SJSA1 (cell line): Measurements from ENCODE around the gene COMMD3. TPM values are rescaled to one million over a fixed set of nuclear protein-coding genes. Genes with fewer than 3 reads are reported as not detected.

Experiments
- DNase-seq, 2 experiments: peaks; one replicate each; pipeline ENCODE4 v3.0.0-alpha.2; 2015 to 2020; ENCODE audit warnings: low spot score in 2 of 2, low read depth in 1 of 2
- H3K27ac ChIP-seq: fragments of 250-450 bp; sonication (Bioruptor Pico); 2 replicates; pipeline ENCODE4 v1.5.1; 2020; ENCODE audit warnings: mild to moderate bottlenecking, moderate library complexity
- H3K27me3 ChIP-seq: fragments of 250-450 bp; sonication (Bioruptor Pico); replicated peaks from 2 replicates; pipeline ENCODE4 v1.5.1; 2020; ENCODE audit warnings: mild to moderate bottlenecking, moderate library complexity
- H3K36me3 ChIP-seq: fragments of 250-450 bp; sonication (Bioruptor Pico); 2 replicates; pipeline ENCODE4 v1.5.1; 2020; ENCODE audit warnings: mild to moderate bottlenecking
- H3K4me1 ChIP-seq: fragments of 250-450 bp; sonication (Bioruptor Pico); replicated peaks from 2 replicates; pipeline ENCODE4 v1.6.1; 2021; ENCODE audit warnings: mild to moderate bottlenecking
- H3K4me3 ChIP-seq: fragments of 250-450 bp; sonication (Bioruptor Pico); 2 replicates; pipeline ENCODE4 v1.5.1; 2020; ENCODE audit warnings: mild to moderate bottlenecking
- H3K9me3 ChIP-seq: fragments of 250-450 bp; sonication (Bioruptor Pico); replicated peaks from 2 replicates; pipeline ENCODE4 v1.5.1; 2020; ENCODE audit warnings: mild to moderate bottlenecking
- total RNA-seq: library from RNA; depleted of rRNA; stranded (reverse); fragments of >200 nt; shearing (Covaris generic); gene quantifications from 2 replicates; pipeline ENCODE4 v1.2.3, GENCODE V29; 2014; rRNA removed

The COMMD3 gene
- total RNA-seq, 1 experiment from 2014 or later = 37.5 TPM

GRCh38 chr10:22369434-22370072, 53.4 kb downstream of the COMMD3 start:
- Histone ChIP-seq H3K9me3 (no peaks in the 10 kb centered on the region), H3K36me3 (no peaks in the 10 kb centered on the region), H3K27me3 (peaks cover 2% of the 10 kb centered on the region; the same call in 1 of the 2 replicates), H3K4me1 (no peaks in the 10 kb centered on the region), H3K27ac (no peak overlapping the region), H3K4me3 (no peak overlapping the region)
- no peak for DNase-seq

Other genes with a start within 250 kb of the COMMD3 start
- gene EBLN1, start 98.4 kb upstream of the COMMD3 start, total RNA-seq = not detected in 2 replicates
- gene BMI1, start 4.7 kb downstream of the COMMD3 start, total RNA-seq = 73.9 and 83.3 TPM in 2 replicates
- not detected in 2 replicates for gene SPAG6, start 29.1 kb downstream of the COMMD3 start, total RNA-seq